ENCODE results near the gene REXO4.
"Not testable (repeated sequence)": the region's sequence is repeated elsewhere in the genome, so short reads cannot be mapped to it uniquely, and the experiment has no call there.

The REXO4 gene

GRCh38 chr9:133389562-133389961 is 28.2 kb downstream of the REXO4 start:
- DNase-seq (ENCODE audit: low read depth in 2 of 2): no peak

GRCh38 chr9:133389025-133389557 is 28.7 kb downstream of the REXO4 start:
- DNase-seq (ENCODE audit: low read depth in 2 of 2): no peak

- no peak for DNase-seq (ENCODE audit: low read depth in 2 of 2)
Measured at GRCh38 chr9:133387680-133388079, 30.1 kb downstream of the REXO4 start.

- no peak for DNase-seq (ENCODE audit: low read depth in 2 of 2)
Measured at GRCh38 chr9:133386338-133386737, 31.5 kb downstream of the REXO4 start.

GRCh38 chr9:133385452-133385851 is 32.4 kb downstream of the REXO4 start:
- no peak for DNase-seq (ENCODE audit: low read depth in 2 of 2)

GRCh38 chr9:133384736-133385321 is 33.0 kb downstream of the REXO4 start:
- DNase-seq (ENCODE audit: low read depth in 2 of 2): no peak

GRCh38 chr9:133383438-133383837 is 34.4 kb downstream of the REXO4 start:
- no peak for DNase-seq (ENCODE audit: low read depth in 2 of 2)

GRCh38 chr9:133382507-133383141 is 35.2 kb downstream of the REXO4 start:
- DNase-seq (ENCODE audit: low read depth in 2 of 2): no peak

GRCh38 chr9:133380734-133381133 is 37.1 kb downstream of the REXO4 start:
- no peak for DNase-seq (ENCODE audit: low read depth in 2 of 2)

- DNase-seq (ENCODE audit: low read depth in 2 of 2): no peak
Measured at GRCh38 chr9:133379153-133380086, 38.4 kb downstream of the REXO4 start.

- no peak for DNase-seq (ENCODE audit: low read depth in 2 of 2)
Measured at GRCh38 chr9:133378408-133378962, 39.3 kb downstream of the REXO4 start.

GRCh38 chr9:133377721-133378216 is 40.0 kb downstream of the REXO4 start:
- no peak for DNase-seq (ENCODE audit: low read depth in 2 of 2)

GRCh38 chr9:133377280-133377679 is 40.5 kb downstream of the REXO4 start:
- not testable (repeated sequence) for DNase-seq (ENCODE audit: low read depth in 2 of 2)

GRCh38 chr9:133375724-133376654 is 41.8 kb downstream of the REXO4 start, which contains the start of the genes STKLD1 and SURF4:
Gene STKLD1, plus strand, starts transcription at chr9:133376366. Its CDS starts 108 bp downstream, at chr9:133376474.
Gene SURF4, minus strand, starts transcription at chr9:133376060. Its CDS starts 91 bp downstream, at chr9:133375969.
- peak; percentile 89 to 92 for DNase-seq (ENCODE audit: low read depth in 2 of 2)

- no peak for DNase-seq (ENCODE audit: low read depth in 2 of 2)
Measured at GRCh38 chr9:133375116-133375723, 42.6 kb downstream of the REXO4 start.

GRCh38 chr9:133374612-133375115 is 43.1 kb downstream of the REXO4 start:
- DNase-seq (ENCODE audit: low read depth in 2 of 2): no peak

GRCh38 chr9:133372144-133372543 is 45.7 kb downstream of the REXO4 start:
- DNase-seq (ENCODE audit: low read depth in 2 of 2): no peak

GRCh38 chr9:133371261-133371711 is 46.5 kb downstream of the REXO4 start:
- DNase-seq (ENCODE audit: low read depth in 2 of 2): peak; percentile 34 to 38

GRCh38 chr9:133370685-133371084 is 47.1 kb downstream of the REXO4 start:
- DNase-seq (ENCODE audit: low read depth in 2 of 2): no peak

- no peak for DNase-seq (ENCODE audit: low read depth in 2 of 2)
Measured at GRCh38 chr9:133369933-133370332, 47.9 kb downstream of the REXO4 start.
